NB4 (cell line): ENCODE results near the gene PAPOLA.

Source experiments
- DNase-seq: peaks from one replicate; pipeline ENCODE4 v3.0.0; 2010; ENCODE audit warnings: low read depth
- H3K4me3 ChIP-seq: one replicate; pipeline ENCODE4 v1.5.1; 2011; ENCODE audit warnings: mild to moderate bottlenecking, low read depth, low read length, moderate library complexity
- MYC ChIP-seq: IDR thresholded peaks from 2 replicates; pipeline ENCODE4 v1.6.1; 2011; ENCODE audit warnings: low read depth, low read length
- POLR2A ChIP-seq: IDR thresholded peaks from 2 replicates; pipeline ENCODE4 v1.6.1; 2011; ENCODE audit warnings: mild to moderate bottlenecking; ENCODE audit not compliant: insufficient read length; ENCODE audit errors: extremely low read depth
- TF ChIP-seq, protein P1 (sequence below): IDR thresholded peaks from one replicate; pipeline ENCODE4 v1.5.1; 2012; ENCODE audit warnings: low read depth, low read length
- TF ChIP-seq, protein P2 (sequence below): IDR thresholded peaks from 2 replicates; pipeline ENCODE4 v1.6.1; 2011; ENCODE audit warnings: low read depth, low read length

Gene PAPOLA

DNA sequence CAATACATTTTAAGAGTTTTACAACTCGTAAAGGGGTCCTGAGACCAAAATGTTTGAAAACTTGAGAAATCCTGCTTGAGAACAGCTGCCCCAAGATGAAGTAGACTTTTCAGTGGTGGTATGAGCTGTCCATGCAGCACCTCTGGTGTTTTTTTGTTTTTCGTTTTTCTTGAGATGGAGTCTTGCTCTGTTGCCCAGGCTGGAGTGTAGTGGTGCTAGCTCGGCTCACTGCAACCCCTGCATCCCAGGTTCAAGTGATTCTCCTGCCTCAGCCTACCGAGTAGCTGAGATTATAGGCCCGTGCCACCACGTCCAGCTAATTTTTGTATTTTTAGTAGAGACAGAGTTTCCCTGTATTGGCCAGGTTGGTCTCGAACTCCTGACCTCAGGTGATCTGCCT lies 5.5 kb downstream of the PAPOLA start:
- TF ChIP-seq, protein P1, sequence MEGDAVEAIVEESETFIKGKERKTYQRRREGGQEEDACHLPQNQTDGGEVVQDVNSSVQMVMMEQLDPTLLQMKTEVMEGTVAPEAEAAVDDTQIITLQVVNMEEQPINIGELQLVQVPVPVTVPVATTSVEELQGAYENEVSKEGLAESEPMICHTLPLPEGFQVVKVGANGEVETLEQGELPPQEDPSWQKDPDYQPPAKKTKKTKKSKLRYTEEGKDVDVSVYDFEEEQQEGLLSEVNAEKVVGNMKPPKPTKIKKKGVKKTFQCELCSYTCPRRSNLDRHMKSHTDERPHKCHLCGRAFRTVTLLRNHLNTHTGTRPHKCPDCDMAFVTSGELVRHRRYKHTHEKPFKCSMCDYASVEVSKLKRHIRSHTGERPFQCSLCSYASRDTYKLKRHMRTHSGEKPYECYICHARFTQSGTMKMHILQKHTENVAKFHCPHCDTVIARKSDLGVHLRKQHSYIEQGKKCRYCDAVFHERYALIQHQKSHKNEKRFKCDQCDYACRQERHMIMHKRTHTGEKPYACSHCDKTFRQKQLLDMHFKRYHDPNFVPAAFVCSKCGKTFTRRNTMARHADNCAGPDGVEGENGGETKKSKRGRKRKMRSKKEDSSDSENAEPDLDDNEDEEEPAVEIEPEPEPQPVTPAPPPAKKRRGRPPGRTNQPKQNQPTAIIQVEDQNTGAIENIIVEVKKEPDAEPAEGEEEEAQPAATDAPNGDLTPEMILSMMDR: no peak
- TF ChIP-seq MYC (no peak), POLR2A (no peak)
- TF ChIP-seq, protein P2, sequence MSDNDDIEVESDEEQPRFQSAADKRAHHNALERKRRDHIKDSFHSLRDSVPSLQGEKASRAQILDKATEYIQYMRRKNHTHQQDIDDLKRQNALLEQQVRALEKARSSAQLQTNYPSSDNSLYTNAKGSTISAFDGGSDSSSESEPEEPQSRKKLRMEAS: no peak
- DNase-seq: no peak
- H3K4me3 ChIP-seq: no peak overlapping the region

DNA sequence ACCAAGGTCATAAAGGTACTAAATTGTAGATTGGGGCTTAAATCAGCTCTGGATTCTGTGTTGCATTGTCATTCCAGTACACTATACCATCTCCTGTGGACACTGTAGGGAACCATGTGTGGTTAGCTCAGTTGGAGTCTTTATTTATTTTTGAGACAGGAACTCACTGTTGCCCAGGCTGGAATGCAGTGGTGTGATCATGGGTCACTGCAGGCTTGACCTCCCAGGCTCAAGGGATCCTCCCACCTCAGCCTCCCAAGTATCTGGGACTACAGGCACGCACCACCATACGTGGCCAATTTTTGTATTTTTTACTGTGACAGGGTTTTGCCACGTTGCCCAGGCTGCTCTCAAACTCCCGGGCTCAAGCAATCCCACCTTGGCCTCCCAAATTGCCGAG lies 6.7 kb downstream of the PAPOLA start:
- no peak overlapping the region for H3K4me3 ChIP-seq
- no peak for DNase-seq
- TF ChIP-seq MYC: no peak
- TF ChIP-seq, protein P2: no peak
- TF ChIP-seq, protein P1: no peak
- TF ChIP-seq POLR2A: no peak

DNA sequence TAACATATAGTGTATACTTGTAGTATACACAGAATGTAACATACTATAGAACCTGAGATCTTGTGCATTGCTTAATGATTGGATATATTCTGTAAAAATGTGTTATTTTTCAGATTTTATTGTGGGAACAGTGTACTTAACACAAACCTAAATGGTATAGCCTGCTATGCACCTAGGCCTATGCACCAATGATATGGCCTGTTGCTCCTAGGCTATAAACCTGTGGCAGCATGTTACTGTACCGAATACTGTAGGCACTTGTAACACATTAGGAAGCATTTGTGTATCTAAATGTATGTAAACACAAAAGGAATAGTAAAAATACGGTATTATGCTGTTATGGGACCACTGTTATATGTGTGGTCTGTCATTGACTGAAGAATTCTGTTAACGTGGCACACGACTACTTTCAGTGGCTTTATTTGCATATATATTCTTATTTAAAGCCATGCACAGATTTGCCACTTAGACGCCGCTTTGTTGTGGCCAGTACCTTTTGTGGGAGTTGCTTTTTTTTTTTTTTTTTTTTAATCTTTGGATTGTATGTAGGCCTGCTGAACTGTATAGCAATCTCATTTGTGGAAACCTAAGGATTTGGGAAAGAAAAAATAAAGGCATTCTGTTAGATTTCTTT lies 7.4 kb downstream of the PAPOLA start:
- H3K4me3 ChIP-seq: no peak overlapping the region
- TF ChIP-seq MYC (no peak), POLR2A (no peak)
- TF ChIP-seq, protein P2: no peak
- TF ChIP-seq, protein P1: no peak
- DNase-seq: no peak

DNA sequence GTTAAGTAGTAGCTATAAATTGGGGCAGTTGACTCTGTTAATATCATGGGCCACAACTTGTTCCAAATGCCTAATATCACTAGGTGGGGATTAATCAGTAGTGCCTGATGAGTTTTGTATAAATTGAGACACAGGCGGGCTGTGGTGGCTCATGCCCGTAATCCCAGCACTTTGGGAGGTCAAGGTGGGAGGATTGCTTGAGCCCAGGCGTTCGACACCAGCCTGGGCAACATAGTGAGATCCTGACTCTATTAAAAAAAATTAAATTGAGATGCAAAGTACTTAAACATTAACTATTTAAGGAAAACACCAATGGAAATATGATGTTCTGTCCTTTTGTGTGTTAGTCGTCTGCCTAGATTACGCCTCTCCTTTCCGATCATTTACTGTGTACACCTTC lies 9.0 kb downstream of the PAPOLA start:
- TF ChIP-seq MYC: no peak
- TF ChIP-seq, protein P1: no peak
- no peak for TF ChIP-seq POLR2A
- TF ChIP-seq, protein P2: no peak
- H3K4me3 ChIP-seq: no peak overlapping the region
- DNase-seq: no peak

DNA sequence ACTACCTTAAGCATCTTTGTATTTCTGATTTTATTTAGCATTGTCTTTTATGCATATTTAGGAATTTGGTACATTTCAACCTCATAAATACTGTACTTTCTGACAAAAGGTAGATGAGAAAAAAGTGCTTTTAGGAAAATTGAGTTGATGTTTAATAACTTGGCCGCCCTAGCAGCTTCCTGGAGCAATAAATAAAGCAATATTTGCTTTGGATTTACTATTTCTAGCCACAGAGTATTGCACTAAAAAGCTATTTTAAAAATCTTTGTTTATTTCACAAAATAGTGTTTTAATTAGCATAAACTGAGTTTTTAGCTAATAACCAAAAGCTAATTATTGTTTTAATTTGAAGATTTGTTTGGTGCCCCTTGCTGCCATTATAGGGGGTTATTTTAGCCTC lies 9.5 kb downstream of the PAPOLA start:
- TF ChIP-seq, protein P1: no peak
- TF ChIP-seq MYC (no peak), POLR2A (no peak)
- TF ChIP-seq, protein P2: no peak
- no peak for DNase-seq
- H3K4me3 ChIP-seq: no peak overlapping the region

DNA sequence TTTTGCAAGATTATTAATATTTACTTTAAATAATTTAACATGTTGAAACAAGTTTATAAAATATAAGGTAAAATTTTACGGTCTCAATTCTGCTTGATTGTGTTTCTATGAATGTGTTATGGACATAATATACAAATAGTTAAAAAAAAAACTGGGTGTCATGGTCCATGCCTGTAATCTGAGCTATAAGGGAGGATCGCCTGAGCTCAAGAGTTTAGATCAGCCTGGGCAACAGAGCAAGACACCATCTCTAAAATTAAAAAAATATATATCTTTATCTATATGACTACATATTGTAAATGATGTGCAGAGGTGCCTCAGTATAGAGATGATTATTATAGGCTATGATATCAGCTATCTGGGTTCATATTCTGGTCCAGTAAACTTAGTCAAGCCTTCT lies 9.9 kb downstream of the PAPOLA start:
- no peak for DNase-seq
- H3K4me3 ChIP-seq: no peak overlapping the region
- no peak for TF ChIP-seq POLR2A
- TF ChIP-seq MYC: no peak
- TF ChIP-seq, protein P1: no peak
- TF ChIP-seq, protein P2: no peak
